Neural progenitor cell (in vitro differentiated cells): ENCODE measurements around the gene ETV6. TPM values are rescaled to one million over a fixed set of nuclear protein-coding genes. Genes with fewer than 3 reads are reported as not detected.

ENCODE experiments used
- DNase-seq: peaks from one replicate; pipeline ENCODE4 v3.0.0-alpha.2; 2016; ENCODE audit warnings: low spot score
- H2AFZ ChIP-seq: fragments of 200-600 bp; sonication (generic); replicated peaks from 2 replicates; pipeline ENCODE4 v1.6.1; 2016; ENCODE audit warnings: antibody characterized with exemption
- H3F3A ChIP-seq: fragments of 200-600 bp; sonication (generic); 2 replicates; pipeline ENCODE4 v1.6.1; 2016; ENCODE audit warnings: antibody characterized with exemption, low read depth
- H3K27ac ChIP-seq: fragments of 200-600 bp; sonication (generic); 2 replicates; pipeline ENCODE4 v1.5.1; 2016; ENCODE audit warnings: mild to moderate bottlenecking
- H3K27me3 ChIP-seq: fragments of 200-600 bp; sonication (generic); 2 replicates; pipeline ENCODE4 v1.6.1; 2016; ENCODE audit warnings: mild to moderate bottlenecking, moderate library complexity
- H3K36me3 ChIP-seq: fragments of 200-600 bp; sonication (generic); 2 replicates; pipeline ENCODE4 v1.5.1; 2016
- H3K4me1 ChIP-seq: fragments of 200-600 bp; sonication (generic); 2 replicates; pipeline ENCODE4 v1.6.1; 2016; ENCODE audit warnings: mixed run types
- H3K4me2 ChIP-seq: fragments of 200-600 bp; sonication (generic); 2 replicates; pipeline ENCODE4 v1.6.1; 2016
- H3K4me3 ChIP-seq: fragments of 200-600 bp; sonication (generic); 2 replicates; pipeline ENCODE4 v1.5.1; 2016
- H3K79me2 ChIP-seq: fragments of 200-600 bp; sonication (generic); 2 replicates; pipeline ENCODE4 v1.6.1; 2016; ENCODE audit warnings: low read depth
- H3K9ac ChIP-seq: fragments of 200-600 bp; sonication (generic); 2 replicates; pipeline ENCODE4 v1.6.1; 2016
- H3K9me3 ChIP-seq: fragments of 200-600 bp; sonication (generic); 2 replicates; pipeline ENCODE4 v1.5.1; 2016; ENCODE audit warnings: low read depth
- H4K20me1 ChIP-seq: fragments of 200-600 bp; sonication (generic); 2 replicates; pipeline ENCODE4 v1.6.1; 2016; ENCODE audit warnings: low read depth
- H3K27ac Mint-ChIP-seq: 3 replicates; pipeline ENCODE4 v1.8.0; 2021; ENCODE audit warnings: mixed read lengths
- H3K27me3 Mint-ChIP-seq: 2 replicates; pipeline ENCODE4 v1.8.0; 2022; ENCODE audit warnings: low read depth, mild to moderate bottlenecking, inconsistent platforms, moderate library complexity, mixed read lengths; ENCODE audit not compliant: insufficient read depth
- H3K36me3 Mint-ChIP-seq: 3 replicates; pipeline ENCODE4 v1.8.0; 2021; ENCODE audit warnings: mixed read lengths
- H3K4me1 Mint-ChIP-seq: 3 replicates; pipeline ENCODE4 v1.8.0; 2021; ENCODE audit warnings: mixed read lengths
- H3K4me3 Mint-ChIP-seq: 3 replicates; pipeline ENCODE4 v1.8.0; 2021; ENCODE audit warnings: mild to moderate bottlenecking, moderate library complexity, mixed read lengths
- H3K9me3 Mint-ChIP-seq: 3 replicates; pipeline ENCODE4 v1.8.0; 2020; ENCODE audit warnings: mixed read lengths
- CTCF ChIP-seq: fragments of 200-600 bp; sonication (generic); IDR thresholded peaks from 2 replicates; pipeline ENCODE4 v1.5.1; 2017; ENCODE audit warnings: antibody characterized with exemption, mild to moderate bottlenecking
- EZH2 ChIP-seq: fragments of 200-600 bp; sonication (generic); IDR thresholded peaks from 2 replicates; pipeline ENCODE4 v1.6.1; 2017; ENCODE audit warnings: antibody characterized with exemption, mild to moderate bottlenecking, moderate library complexity
- EZH2phosphoT487 ChIP-seq: fragments of 200-600 bp; sonication (generic); IDR thresholded peaks from 2 replicates; pipeline ENCODE4 v1.6.1; 2017; ENCODE audit warnings: antibody characterized with exemption
- total RNA-seq: library from RNA; depleted of rRNA; stranded (reverse); fragments of >200 nt; gene quantifications from 2 replicates; pipeline ENCODE4 v1.2.3, GENCODE V29; 2015; ENCODE audit warnings: low replicate concordance

Gene ETV6
- total RNA-seq, 1 donor from 2014 or later: 6.2 TPM

GRCh38 chr12:11763760-11764520 lies 114.5 kb downstream of the ETV6 start:
- no peaks in the 10 kb centered on the region for H3K9me3 ChIP-seq
- H3K36me3 ChIP-seq: no peaks in the 10 kb centered on the region
- H4K20me1 ChIP-seq: no peaks in the 10 kb centered on the region
- DNase-seq: no peak
- H3K4me3 ChIP-seq: no peak overlapping the region
- H3K4me1 ChIP-seq: peaks cover 21% of the 10 kb centered on the region
- H3K27me3 ChIP-seq: no peaks in the 10 kb centered on the region
- peaks cover 9% of the 10 kb centered on the region for H3F3A ChIP-seq
- H3K79me2 ChIP-seq: no peaks in the 10 kb centered on the region
- no peak overlapping the region for H3K9ac ChIP-seq
- H3K27ac Mint-ChIP-seq: no peak overlapping the region
- H3K4me2 ChIP-seq: no peak overlapping the region
- no peak overlapping the region for H2AFZ ChIP-seq
- H3K36me3 Mint-ChIP-seq: peaks cover 3% of the 10 kb centered on the region
- H3K4me1 Mint-ChIP-seq: peaks cover 22% of the 10 kb centered on the region
- no peaks in the 10 kb centered on the region for H3K9me3 Mint-ChIP-seq
- H3K27me3 Mint-ChIP-seq: no peaks in the 10 kb centered on the region
- no peak overlapping the region for H3K27ac ChIP-seq
- no peak overlapping the region for H3K4me3 Mint-ChIP-seq
- TF ChIP-seq EZH2: no peak
- no peak for TF ChIP-seq EZH2phosphoT487
- TF ChIP-seq CTCF: no peak

- Histone ChIP-seq H3F3A (peaks cover under 1% of the 10 kb centered on the region), H3K4me2 (no peak overlapping the region), H2AFZ (no peak overlapping the region), H3K27me3 (no peaks in the 10 kb centered on the region), H3K9ac (no peak overlapping the region), H3K9me3 (no peaks in the 10 kb centered on the region), H3K4me1 (peaks cover 12% of the 10 kb centered on the region), H3K79me2 (no peaks in the 10 kb centered on the region), H3K27ac (no peak overlapping the region), H4K20me1 (no peaks in the 10 kb centered on the region), H3K36me3 (no peaks in the 10 kb centered on the region), H3K4me3 (no peak overlapping the region)
- H3K36me3 Mint-ChIP-seq: peaks cover 3% of the 10 kb centered on the region
- H3K4me1 Mint-ChIP-seq: peaks cover 22% of the 10 kb centered on the region
- TF ChIP-seq CTCF: no peak
- no peak for TF ChIP-seq EZH2phosphoT487
- no peak for TF ChIP-seq EZH2
- DNase-seq: no peak
- no peaks in the 10 kb centered on the region for H3K9me3 Mint-ChIP-seq
- H3K27me3 Mint-ChIP-seq: no peaks in the 10 kb centered on the region
- H3K4me3 Mint-ChIP-seq: no peak overlapping the region
- no peak overlapping the region for H3K27ac Mint-ChIP-seq
Observed at GRCh38 chr12:11764837-11765236, 115.4 kb downstream of the ETV6 start.

- no peak overlapping the region for H3K4me2 ChIP-seq
- H2AFZ ChIP-seq: no peak overlapping the region
- H3K36me3 Mint-ChIP-seq: no peaks in the 10 kb centered on the region
- H3K27me3 ChIP-seq: no peaks in the 10 kb centered on the region
- no peak for TF ChIP-seq EZH2
- no peak for TF ChIP-seq CTCF
- TF ChIP-seq EZH2phosphoT487: no peak
- no peak overlapping the region for H3K9ac ChIP-seq
- H3K9me3 ChIP-seq: no peaks in the 10 kb centered on the region
- no peaks in the 10 kb centered on the region for H4K20me1 ChIP-seq
- H3K9me3 Mint-ChIP-seq: no peaks in the 10 kb centered on the region
- no peak overlapping the region for H3K4me3 Mint-ChIP-seq
- no peak for DNase-seq
- H3K27ac Mint-ChIP-seq: no peak overlapping the region
- H3K79me2 ChIP-seq: no peaks in the 10 kb centered on the region
- H3K4me3 ChIP-seq: no peak overlapping the region
- no peaks in the 10 kb centered on the region for H3K36me3 ChIP-seq
- peaks cover 22% of the 10 kb centered on the region for H3K4me1 Mint-ChIP-seq
- H3K4me1 ChIP-seq: peaks cover 9% of the 10 kb centered on the region
- H3F3A ChIP-seq: no peaks in the 10 kb centered on the region
- H3K27me3 Mint-ChIP-seq: no peaks in the 10 kb centered on the region
- no peak overlapping the region for H3K27ac ChIP-seq
Observed at GRCh38 chr12:11765421-11765816, 115.9 kb downstream of the ETV6 start.
